Mesothelial cell of epicardium (in vitro differentiated cells): ENCODE data around the gene YWHAE. TPM values are rescaled to one million over a fixed set of nuclear protein-coding genes. Genes with fewer than 3 reads are reported as not detected.

Experiments used
- DNase-seq, 2 experiments: peaks; one replicate each; pipeline ENCODE4 v3.0.0; 2021; ENCODE audit warnings: low spot score in 2 of 2; ENCODE audit not compliant: unreplicated experiment in 2 of 2
- H3K27ac Mint-ChIP-seq: 2 replicates; pipeline ENCODE4 v1.8.0; 2021; ENCODE audit warnings: mixed read lengths
- H3K27me3 Mint-ChIP-seq: 2 replicates; pipeline ENCODE4 v1.8.0; 2021; ENCODE audit warnings: low read depth, mixed read lengths
- H3K36me3 Mint-ChIP-seq: 2 replicates; pipeline ENCODE4 v1.8.0; 2021; ENCODE audit warnings: mixed read lengths
- H3K4me1 Mint-ChIP-seq: 2 replicates; pipeline ENCODE4 v1.8.0; 2021; ENCODE audit warnings: mixed read lengths
- H3K4me3 Mint-ChIP-seq: 2 replicates; pipeline ENCODE4 v1.8.0; 2021; ENCODE audit warnings: mild to moderate bottlenecking, moderate library complexity, mixed read lengths
- H3K9me3 Mint-ChIP-seq: 2 replicates; pipeline ENCODE4 v1.8.0; 2021; ENCODE audit warnings: mixed read lengths
- CTCF ChIP-seq: fragments of 200-600 bp; sonication (generic); IDR thresholded peaks from one replicate; pipeline ENCODE4 v1.5.0; 2021; ENCODE audit warnings: antibody characterized with exemption; ENCODE audit not compliant: unreplicated experiment
- total RNA-seq: library from RNA; stranded (reverse); gene quantifications from 3 replicates; pipeline ENCODE4 v1.2.1, GENCODE V29; 2021

Gene YWHAE
- total RNA-seq, 1 donor from 2014 or later: 714 TPM

GRCh38 chr17:1322480-1322879 is 77.5 kb downstream of the YWHAE start:
- Mint-ChIP-seq H3K27ac (no peak overlapping the region), H3K4me1 (no peaks in the 10 kb centered on the region)

GRCh38 chr17:1322014-1322428 is 78.0 kb downstream of the YWHAE start:
- Mint-ChIP-seq H3K27ac (no peak overlapping the region), H3K36me3 (no peaks in the 10 kb centered on the region)
- DNase-seq: no peak

More at GRCh38 chr17:1322480-1322879, 77.5 kb downstream of the YWHAE start:
- no peak overlapping the region for H3K4me3 Mint-ChIP-seq
- no peak for DNase-seq
- no peak for TF ChIP-seq CTCF
- H3K27me3 Mint-ChIP-seq: peaks cover 29% of the 10 kb centered on the region
- no peaks in the 10 kb centered on the region for H3K9me3 Mint-ChIP-seq
- no peaks in the 10 kb centered on the region for H3K36me3 Mint-ChIP-seq

GRCh38 chr17:1315891-1316403 is 84.1 kb downstream of the YWHAE start:
- Mint-ChIP-seq H3K27me3 (peaks cover 32% of the 10 kb centered on the region), H3K36me3 (no peaks in the 10 kb centered on the region)
- TF ChIP-seq CTCF: no peak

More at GRCh38 chr17:1322014-1322428, 78.0 kb downstream of the YWHAE start:
- no peak for TF ChIP-seq CTCF
- Mint-ChIP-seq H3K4me1 (no peaks in the 10 kb centered on the region), H3K9me3 (no peaks in the 10 kb centered on the region), H3K4me3 (no peak overlapping the region), H3K27me3 (peaks cover 29% of the 10 kb centered on the region)

GRCh38 chr17:1315409-1315808 is 84.6 kb downstream of the YWHAE start:
- no peak overlapping the region for H3K4me3 Mint-ChIP-seq
- peaks cover 28% of the 10 kb centered on the region for H3K27me3 Mint-ChIP-seq
- no peak for TF ChIP-seq CTCF
- H3K36me3 Mint-ChIP-seq: no peaks in the 10 kb centered on the region
- H3K4me1 Mint-ChIP-seq: no peaks in the 10 kb centered on the region
- no peak for DNase-seq
- H3K9me3 Mint-ChIP-seq: no peaks in the 10 kb centered on the region
- no peak overlapping the region for H3K27ac Mint-ChIP-seq

More at GRCh38 chr17:1315891-1316403, 84.1 kb downstream of the YWHAE start:
- Mint-ChIP-seq H3K9me3 (no peaks in the 10 kb centered on the region), H3K27ac (no peak overlapping the region), H3K4me1 (no peaks in the 10 kb centered on the region), H3K4me3 (no peak overlapping the region)
- DNase-seq: no peak

- Mint-ChIP-seq H3K4me3 (no peak overlapping the region), H3K4me1 (no peaks in the 10 kb centered on the region), H3K9me3 (no peaks in the 10 kb centered on the region), H3K27me3 (peaks cover 23% of the 10 kb centered on the region), H3K36me3 (no peaks in the 10 kb centered on the region), H3K27ac (no peak overlapping the region)
- no peak for DNase-seq
- TF ChIP-seq CTCF: no peak
Measured at GRCh38 chr17:1313270-1314005, 86.6 kb downstream of the YWHAE start.
